ENCODE data around the gene NETO2. TPM values are rescaled to one million over a fixed set of nuclear protein-coding genes. Genes with fewer than 3 reads are reported as not detected.
A peak's percentile ranks its signal among the peaks of the same experiment; 100 is the strongest.

The NETO2 gene
- total and polyA plus RNA-seq, 10 of the 15 experiments (the other 5 are each of a cell fraction or from before 2014, with no cell fraction given), result 8.5 to 53.1 (median 27.0) TPM

GRCh38 chr16:47150067-47150466 lies 6.3 kb upstream of the NETO2 start:
- SMC1A ChIA-PET (ENCODE audit: uncharacterized antibody, unreplicated experiment), result interaction anchor here (1.4 kb wide), 1 partner anchor 15 kb away, joined by 3 read pairs; no protein-coding TSS in a partner anchor
- no peak for ATAC-seq
- no peak overlapping the region for H2AFZ ChIP-seq (ENCODE audit: control insufficient read depth, low read depth, low read length)
- intact Hi-C loops (cut with micrococcal nuclease; ENCODE audit: unreplicated experiment) (no loop called here), in situ Hi-C loops (cut with MboI) (no loop called here)
- H3K9ac ChIP-seq (ENCODE audit: control insufficient read depth, insufficient read depth, low read length), result no peak overlapping the region
- POLR2A ChIA-PET, result interaction anchor here (0.6 kb wide), 2 partner anchors 10 to 910 kb away, joined by 3 to 4 read pairs; no protein-coding TSS in a partner anchor
- no TSS peak for BruUV-seq (replicated peaks)
- no peak for TF ChIP-seq CBFB (IDR thresholded peaks at IDR 0.05; ENCODE audit: low read depth)
- TF ChIP-seq USF2 (IDR thresholded peaks at IDR 0.05; ENCODE audit: borderline replicate concordance, low read depth, low read length), result no peak
- no peak for TF ChIP-seq PAX8 (IDR thresholded peaks at IDR 0.05)
- DNase-seq (ENCODE audit: low read depth, low spot score), result no peak
- RAD21 ChIA-PET (ENCODE audit: unreplicated experiment), result no interaction called here
- H3K79me2 ChIP-seq (ENCODE audit: control insufficient read depth, insufficient read depth, low read length), result no peaks in the 10 kb centered on the region
- no peak overlapping the region for H3K4me2 ChIP-seq (ENCODE audit: control insufficient read depth, insufficient read depth)
- no peaks in the 10 kb centered on the region; the same call in 2 of the 3 replicates for H3K9me3 ChIP-seq (replicated peaks; ENCODE audit: control insufficient read depth, insufficient read depth, low read length)
- CTCF ChIA-PET, result no interaction called here
- H3K4me1 ChIP-seq (ENCODE audit: control insufficient read depth, insufficient read depth, low read length), result no peaks in the 10 kb centered on the region
- H3K36me3 ChIP-seq (ENCODE audit: control insufficient read depth in 2 of 2, insufficient read depth in 2 of 2, low read length in 1 of 2), result no peaks in the 10 kb centered on the region; a peak in 1 of 4 replicates
- no peaks in the 10 kb centered on the region for H3K27me3 ChIP-seq (replicated peaks in 1 of 2; ENCODE audit: control insufficient read depth in 2 of 2, insufficient read depth in 2 of 2, low read length in 1 of 2)
- WGBS (ENCODE audit: insufficient coverage, insufficient replicate concordance, low lambda C conversion rate, missing lambda C conversion rate), result 87% methylated on average over 3 of the region's 3 CpGs
- no peaks in the 10 kb centered on the region for H4K20me1 ChIP-seq (ENCODE audit: control insufficient read depth, insufficient read depth)
- H3K27ac ChIP-seq (ENCODE audit: control insufficient read depth, insufficient read depth), result no peak overlapping the region
- no peak overlapping the region for H3K4me3 ChIP-seq
- no peak for FAIRE-seq

GRCh38 chr16:47144559-47144877 lies 773 bp upstream of the NETO2 start:
- POLR2A ChIA-PET, result interaction anchor here (1.5 kb wide), 1 partner anchor 98 kb away, joined by 4 read pairs; no protein-coding TSS in a partner anchor
- no peak for DNase-seq (ENCODE audit: low read depth, low spot score)
- peak; percentile 5 for ATAC-seq
- RAD21 ChIA-PET (ENCODE audit: unreplicated experiment), result interaction anchor here (0.6 to 5.2 kb wide), 20 partner anchors 9 to 1022 kb away, joined by 3 to 127 read pairs (median 4); no protein-coding TSS in a partner anchor
- peak overlapping the region; percentile 48; the same call in 1 of the 2 replicates for H3K4me3 ChIP-seq
- no peaks in the 10 kb centered on the region for H4K20me1 ChIP-seq (ENCODE audit: control insufficient read depth, insufficient read depth)
- CTCF ChIA-PET, result interaction anchor here (0.7 to 6.4 kb wide), 31 partner anchors 9 to 1022 kb away, joined by 3 to 162 read pairs (median 5); partner anchors contain the start of gene ABCC12
- intact Hi-C loops (cut with micrococcal nuclease; ENCODE audit: unreplicated experiment), result loop anchor here (2.0 to 10.0 kb wide), 7 partner anchors 127 to 1012 kb away; partner anchors contain the start of genes DNAJA2, ITFG1 and PHKB
- peaks cover 7% of the 10 kb centered on the region; the same call in 1 of the 2 replicates for H3K4me1 ChIP-seq (ENCODE audit: control insufficient read depth, insufficient read depth, low read length)
- FAIRE-seq, result no peak
- H3K36me3 ChIP-seq (ENCODE audit: control insufficient read depth in 2 of 2, insufficient read depth in 2 of 2, low read length in 1 of 2), result no peaks in the 10 kb centered on the region
- H3K4me2 ChIP-seq (ENCODE audit: control insufficient read depth, insufficient read depth), result peak overlapping the region; percentile 96
- peaks cover 37% of the 10 kb centered on the region for H3K79me2 ChIP-seq (ENCODE audit: control insufficient read depth, insufficient read depth, low read length)
- no TSS peak for BruUV-seq (replicated peaks)
- no peaks in the 10 kb centered on the region for H3K27me3 ChIP-seq (replicated peaks in 1 of 2; ENCODE audit: control insufficient read depth in 2 of 2, insufficient read depth in 2 of 2, low read length in 1 of 2)
- no peaks in the 10 kb centered on the region for H3K9me3 ChIP-seq (replicated peaks; ENCODE audit: control insufficient read depth, insufficient read depth, low read length)
- 8% methylated on average over 10 of the region's 10 CpGs for WGBS (ENCODE audit: insufficient coverage, insufficient replicate concordance, low lambda C conversion rate, missing lambda C conversion rate)
- in situ Hi-C loops (cut with MboI), result loop anchor here (5.0 to 25.0 kb wide), 2 partner anchors 913 to 1468 kb away; partner anchors contain the start of gene N4BP1
- H2AFZ ChIP-seq (ENCODE audit: control insufficient read depth, low read depth, low read length), result peak overlapping the region; percentile 88
- SMC1A ChIA-PET (ENCODE audit: uncharacterized antibody, unreplicated experiment), result interaction anchor here (0.7 to 6.3 kb wide), 15 partner anchors 9 to 1021 kb away, joined by 3 to 101 read pairs (median 5); no protein-coding TSS in a partner anchor
- 0 out of 4 replicates have a peak, but pooled peaks of 1 of the 2 experiments have one; percentile 10 for TF ChIP-seq IKZF2 (IDR thresholded peaks at IDR 0.05)
- TF ChIP-seq GATAD2B (conservative IDR thresholded peaks at IDR 0.05; ENCODE audit: low read depth), result 0 out of 2 replicates have a peak, but pooled peaks have one; percentile 9
- 0 out of 2 replicates have a peak, but pooled peaks have one; percentile 45 for TF ChIP-seq EED (IDR thresholded peaks at IDR 0.05; ENCODE audit: low read depth)
- no peak for TF ChIP-seq PRDM15 (CRISPR knock-in tag; IDR thresholded peaks at IDR 0.05)
- peak overlapping the region; percentile 63 for H3K9ac ChIP-seq (ENCODE audit: control insufficient read depth, insufficient read depth, low read length)
- H3K27ac ChIP-seq (ENCODE audit: control insufficient read depth, insufficient read depth), result no peak overlapping the region

Data from GM12878 (cell line).